GM19468 (cell line): Measurements from ENCODE around the gene IKBKE.

Experiments used
- ATAC-seq: cut with Tn5 transposase; IDR thresholded peaks from one replicate; pipeline ENCODE4 v1.9.1; 2021; ENCODE audit warnings: mild to moderate bottlenecking, moderate library complexity, moderate number of reproducible peaks; ENCODE audit not compliant: unreplicated experiment; ENCODE audit errors: extremely low read depth

Gene IKBKE

GRCh38 chr1:206508130-206508889, 38.0 kb downstream of the IKBKE start:
- ATAC-seq: no peak

- ATAC-seq: no peak
These were observed 38.7 kb downstream of the IKBKE start for GRCh38 chr1:206508956-206509355.

- no peak for ATAC-seq
These were observed 39.5 kb downstream of the IKBKE start for GRCh38 chr1:206509612-206510257.

GRCh38 chr1:206510371-206510770, 40.1 kb downstream of the IKBKE start:
- no peak for ATAC-seq

- ATAC-seq: no peak
These were observed 41.2 kb downstream of the IKBKE start for GRCh38 chr1:206511362-206512057.

GRCh38 chr1:206512058-206512850, 42.0 kb downstream of the IKBKE start:
- ATAC-seq: no peak

GRCh38 chr1:206512851-206513180, 42.5 kb downstream of the IKBKE start:
- ATAC-seq: no peak

- ATAC-seq: no peak
These were observed 43.2 kb downstream of the IKBKE start for GRCh38 chr1:206513312-206514111.

GRCh38 chr1:206514813-206515387, 44.6 kb downstream of the IKBKE start:
- ATAC-seq: no peak

- no peak for ATAC-seq
These were observed 46.4 kb downstream of the IKBKE start for GRCh38 chr1:206516728-206516990.

GRCh38 chr1:206517784-206518183, 47.5 kb downstream of the IKBKE start:
- no peak for ATAC-seq

GRCh38 chr1:206518206-206518605, 47.9 kb downstream of the IKBKE start:
- no peak for ATAC-seq

GRCh38 chr1:206518743-206519142, 48.5 kb downstream of the IKBKE start:
- ATAC-seq: no peak

GRCh38 chr1:206521127-206521526, 50.9 kb downstream of the IKBKE start:
- ATAC-seq: no peak

GRCh38 chr1:206521694-206522402, 51.6 kb downstream of the IKBKE start:
- ATAC-seq: no peak

- ATAC-seq: no peak
These were observed 54.6 kb downstream of the IKBKE start for GRCh38 chr1:206524739-206525364.

- no peak for ATAC-seq
These were observed 56.0 kb downstream of the IKBKE start for GRCh38 chr1:206526064-206526911.

- ATAC-seq: no peak
These were observed 59.1 kb downstream of the IKBKE start for GRCh38 chr1:206529425-206529824.
